Hepatocyte (in vitro differentiated cells): ENCODE data around the gene PMM1. TPM values are rescaled to one million over a fixed set of nuclear protein-coding genes. Genes with fewer than 3 reads are reported as not detected.

Source experiments
- DNase-seq: peaks from one replicate; pipeline ENCODE4 v3.0.0-alpha.2; 2016; ENCODE audit warnings: low spot score
- H2AFZ ChIP-seq: fragments of 200-600 bp; sonication (generic); 2 replicates; pipeline ENCODE4 v1.6.0; 2016; ENCODE audit warnings: antibody characterized with exemption, mild to moderate bottlenecking
- H3K27ac ChIP-seq: fragments of 200-600 bp; sonication (generic); 2 replicates; pipeline ENCODE4 v1.5.1; 2016; ENCODE audit warnings: mild to moderate bottlenecking
- H3K27me3 ChIP-seq: fragments of 200-600 bp; sonication (generic); 2 replicates; pipeline ENCODE4 v1.6.1; 2016
- H3K36me3 ChIP-seq: fragments of 200-600 bp; sonication (generic); replicated peaks from 2 replicates; pipeline ENCODE4 v1.5.1; 2016; ENCODE audit warnings: low read depth; ENCODE audit not compliant: insufficient read depth
- H3K4me1 ChIP-seq: fragments of 200-600 bp; sonication (generic); 2 replicates; pipeline ENCODE4 v1.5.1; 2016; ENCODE audit warnings: mild to moderate bottlenecking, moderate library complexity; ENCODE audit not compliant: insufficient read depth
- H3K4me2 ChIP-seq: fragments of 200-600 bp; sonication (generic); 2 replicates; pipeline ENCODE4 v1.6.0; 2016
- H3K4me3 ChIP-seq: fragments of 200-600 bp; sonication (generic); 2 replicates; pipeline ENCODE4 v1.5.1; 2016; ENCODE audit warnings: mild to moderate bottlenecking
- H3K79me2 ChIP-seq: fragments of 200-600 bp; sonication (generic); 2 replicates; pipeline ENCODE4 v1.6.0; 2017; ENCODE audit warnings: mild to moderate bottlenecking
- H3K9me2 ChIP-seq: fragments of 200-600 bp; sonication (generic); replicated peaks from 2 replicates; pipeline ENCODE4 v1.6.0; 2017; ENCODE audit warnings: mild to moderate bottlenecking; ENCODE audit not compliant: insufficient read depth
- H3K9me3 ChIP-seq: fragments of 200-600 bp; sonication (generic); 2 replicates; pipeline ENCODE4 v1.5.1; 2016; ENCODE audit warnings: low read depth, mild to moderate bottlenecking
- H4K20me1 ChIP-seq: fragments of 200-600 bp; sonication (generic); 2 replicates; pipeline ENCODE4 v1.6.0; 2016; ENCODE audit warnings: mild to moderate bottlenecking; ENCODE audit not compliant: insufficient read depth, poor library complexity, severe bottlenecking
- EZH2 ChIP-seq: fragments of 200-600 bp; sonication (generic); IDR thresholded peaks from 2 replicates; pipeline ENCODE4 v1.6.1; 2016; ENCODE audit warnings: antibody characterized with exemption, mild to moderate bottlenecking, borderline replicate concordance
- EZH2phosphoT487 ChIP-seq: fragments of 200-600 bp; sonication (generic); IDR thresholded peaks from one replicate; pipeline ENCODE4 v1.6.1; 2018; ENCODE audit warnings: antibody characterized with exemption, mild to moderate bottlenecking, low read depth, moderate library complexity; ENCODE audit not compliant: unreplicated experiment, severe bottlenecking
- WGBS: methylation state at CpG from one replicate; pipeline ENCODE4 v1.1.6; 2016; ENCODE audit warnings: low lambda C conversion rate; ENCODE audit errors: missing lambda C conversion rate; 5-methylcytosine and 5-hydroxymethylcytosine counted together
- polyA plus RNA-seq: library from polyadenylated mRNA; unstranded; fragments of >200 nt; fragmentation: Nextera tagmentation; extraction: Ambion mirVana; gene quantifications from 2 replicates; pipeline ENCODE4 v1.2.1, GENCODE V29; 2016
- total RNA-seq: library from RNA; depleted of rRNA; stranded (reverse); fragments of >200 nt; gene quantifications from 2 replicates; pipeline ENCODE4 v1.2.3, GENCODE V29; 2014
- TF ChIP-seq, protein P1 (sequence below): fragments of 200-600 bp; sonication (generic); IDR thresholded peaks from 2 replicates; pipeline ENCODE4 v1.5.1; 2016; ENCODE audit warnings: antibody characterized with exemption, mild to moderate bottlenecking; ENCODE audit not compliant: poor library complexity

Gene PMM1
- total and polyA plus RNA-seq, 2 experiments from 2014 or later = 36.5 to 68.7 TPM

DNA sequence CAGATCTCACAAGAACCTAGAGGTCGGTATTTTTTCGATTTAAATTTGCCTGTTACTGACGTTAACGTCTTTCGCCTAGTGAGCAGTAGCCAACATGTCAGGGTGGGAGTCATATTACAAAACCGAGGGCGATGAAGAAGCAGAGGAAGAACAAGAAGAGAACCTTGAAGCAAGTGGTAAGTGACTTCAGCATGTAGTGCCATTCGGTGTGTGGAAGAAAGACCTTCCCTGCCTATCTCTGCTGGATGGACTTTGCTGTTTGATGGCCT, 32.2 kb upstream of the PMM1 start:
- Histone ChIP-seq H3K27ac (peak overlapping the region; percentile 97), H3K79me2 (peaks cover 88% of the 10 kb centered on the region), H2AFZ (peak overlapping the region; percentile 51), H3K4me1 (peaks cover 17% of the 10 kb centered on the region), H3K4me2 (peak overlapping the region; percentile 87), H4K20me1 (peaks cover 9% of the 10 kb centered on the region), H3K9me3 (no peaks in the 10 kb centered on the region), H3K27me3 (no peaks in the 10 kb centered on the region), H3K36me3 (no peaks in the 10 kb centered on the region), H3K4me3 (peak overlapping the region; percentile 76), H3K9me2 (no peaks in the 10 kb centered on the region)
- no peak for DNase-seq
- WGBS = 9% methylated on average over 8 of the region's 8 CpGs
- TF ChIP-seq EZH2phosphoT487 = no peak
- no peak for TF ChIP-seq EZH2
- TF ChIP-seq, protein P1, sequence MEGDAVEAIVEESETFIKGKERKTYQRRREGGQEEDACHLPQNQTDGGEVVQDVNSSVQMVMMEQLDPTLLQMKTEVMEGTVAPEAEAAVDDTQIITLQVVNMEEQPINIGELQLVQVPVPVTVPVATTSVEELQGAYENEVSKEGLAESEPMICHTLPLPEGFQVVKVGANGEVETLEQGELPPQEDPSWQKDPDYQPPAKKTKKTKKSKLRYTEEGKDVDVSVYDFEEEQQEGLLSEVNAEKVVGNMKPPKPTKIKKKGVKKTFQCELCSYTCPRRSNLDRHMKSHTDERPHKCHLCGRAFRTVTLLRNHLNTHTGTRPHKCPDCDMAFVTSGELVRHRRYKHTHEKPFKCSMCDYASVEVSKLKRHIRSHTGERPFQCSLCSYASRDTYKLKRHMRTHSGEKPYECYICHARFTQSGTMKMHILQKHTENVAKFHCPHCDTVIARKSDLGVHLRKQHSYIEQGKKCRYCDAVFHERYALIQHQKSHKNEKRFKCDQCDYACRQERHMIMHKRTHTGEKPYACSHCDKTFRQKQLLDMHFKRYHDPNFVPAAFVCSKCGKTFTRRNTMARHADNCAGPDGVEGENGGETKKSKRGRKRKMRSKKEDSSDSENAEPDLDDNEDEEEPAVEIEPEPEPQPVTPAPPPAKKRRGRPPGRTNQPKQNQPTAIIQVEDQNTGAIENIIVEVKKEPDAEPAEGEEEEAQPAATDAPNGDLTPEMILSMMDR = no peak

DNA sequence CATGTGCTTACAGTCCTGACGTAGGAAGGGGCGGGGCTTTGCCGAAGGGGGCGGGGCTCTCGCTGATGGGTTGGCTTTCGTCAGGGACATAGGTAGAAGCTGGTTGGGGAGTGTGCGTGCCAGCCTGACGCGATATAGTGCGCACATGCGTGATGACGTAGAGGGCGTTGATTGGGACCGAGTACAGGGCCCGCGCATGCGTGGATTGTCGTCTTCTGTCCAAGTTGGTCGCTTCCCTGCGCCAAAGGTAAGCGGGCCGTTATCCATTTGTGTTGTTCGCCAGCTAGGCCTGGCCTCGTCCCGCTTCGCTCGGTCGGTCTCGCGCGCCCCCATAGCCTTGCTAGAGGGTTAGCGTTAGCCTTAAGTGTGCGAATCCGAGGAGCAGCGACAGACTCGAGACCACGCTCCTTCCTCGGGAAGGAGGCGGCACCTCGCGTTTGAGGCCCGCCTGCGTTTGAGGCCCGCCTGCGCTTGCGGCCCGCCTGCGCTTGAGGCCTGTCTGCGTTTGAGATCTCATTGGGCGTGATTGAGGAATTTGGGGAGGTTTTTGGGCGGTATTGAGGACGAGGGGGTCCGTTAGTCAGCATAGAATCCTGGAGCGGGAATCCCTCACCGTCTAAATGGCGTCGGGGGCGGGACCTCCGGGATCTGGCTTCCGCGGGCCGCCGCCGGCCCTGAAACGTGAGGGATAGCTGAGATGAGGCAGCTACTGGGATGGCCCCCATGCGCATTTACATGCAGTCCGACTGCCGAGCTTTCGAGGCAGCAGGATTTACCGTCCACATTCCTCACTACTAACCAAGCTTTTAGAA, 31.7 kb upstream of the PMM1 start, which contains the start of gene XRCC6:
TSS of gene XRCC6 (plus strand) at position 197 of the 812 bp plus-strand sequence. CDS start 710 bp downstream, outside the sequence.
- TF ChIP-seq EZH2 = no peak
- TF ChIP-seq, protein P1 = no peak
- no peak for TF ChIP-seq EZH2phosphoT487
- Histone ChIP-seq H2AFZ (peak within 1 kb of the TSS; percentile 55), H4K20me1 (peaks cover 9% of the 10 kb centered on the region), H3K9me3 (no peaks in the 10 kb centered on the region), H3K4me3 (peak within 1 kb of the TSS; percentile 76), H3K4me2 (peak within 1 kb of the TSS; percentile 89), H3K27me3 (no peaks in the 10 kb centered on the region), H3K36me3 (no peaks in the 10 kb centered on the region), H3K27ac (peak within 1 kb of the TSS; percentile 97), H3K4me1 (peaks cover 17% of the 10 kb centered on the region), H3K9me2 (no peaks in the 10 kb centered on the region), H3K79me2 (peaks cover 88% of the 10 kb centered on the region)
- WGBS = 1% methylated on average over 58 of the region's 70 CpGs
- DNase-seq = peak; percentile 100

- Histone ChIP-seq H3K9me2 (no peaks in the 10 kb centered on the region), H3K4me1 (peaks cover 17% of the 10 kb centered on the region), H3K79me2 (peaks cover 88% of the 10 kb centered on the region), H3K27ac (peak within 1 kb of the TSS; percentile 97), H3K27me3 (no peaks in the 10 kb centered on the region), H3K4me2 (peak within 1 kb of the TSS; percentile 89), H2AFZ (peak within 1 kb of the TSS; percentile 55), H3K4me3 (peak within 1 kb of the TSS; percentile 76), H4K20me1 (peaks cover 9% of the 10 kb centered on the region), H3K36me3 (no peaks in the 10 kb centered on the region), H3K9me3 (no peaks in the 10 kb centered on the region)
- WGBS = 0% methylated on average over 27 of the region's 40 CpGs
- DNase-seq = peak; percentile 62
- TF ChIP-seq, protein P1 = no peak
- TF ChIP-seq EZH2 (no peak), EZH2phosphoT487 (no peak)
Measured at GRCh38 chr22:41620589-41621098, 31.0 kb upstream of the PMM1 start, which contains the start of gene DESI1. DESI1 (minus strand) TSS chr22:41621043; CDS start chr22:41620839, 204 bp downstream.
